ENCODE results near the gene NME2.

Gene NME2

DNA sequence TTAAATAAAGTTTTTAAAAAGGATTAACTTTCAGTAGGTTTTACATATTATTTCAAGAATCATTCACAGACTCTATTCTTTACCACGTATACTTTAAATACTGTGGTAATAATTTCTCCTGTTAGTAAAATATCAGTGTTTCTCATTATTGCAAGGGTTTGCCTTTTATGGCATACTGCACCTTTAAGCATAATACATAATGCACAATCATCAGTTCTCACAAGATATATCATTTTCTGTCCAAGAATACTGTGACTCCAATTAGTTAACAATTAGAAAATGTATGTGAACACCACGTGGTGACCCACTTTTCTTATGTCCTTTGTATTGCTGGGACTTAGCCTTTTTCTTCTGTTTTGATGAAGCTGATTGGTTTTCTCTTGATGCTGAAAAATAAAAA lies 25.7 kb downstream of the NME2 start:
- DNase-seq (ENCODE audit: low spot score) = no peak
- TF ChIP-seq, protein P1, sequence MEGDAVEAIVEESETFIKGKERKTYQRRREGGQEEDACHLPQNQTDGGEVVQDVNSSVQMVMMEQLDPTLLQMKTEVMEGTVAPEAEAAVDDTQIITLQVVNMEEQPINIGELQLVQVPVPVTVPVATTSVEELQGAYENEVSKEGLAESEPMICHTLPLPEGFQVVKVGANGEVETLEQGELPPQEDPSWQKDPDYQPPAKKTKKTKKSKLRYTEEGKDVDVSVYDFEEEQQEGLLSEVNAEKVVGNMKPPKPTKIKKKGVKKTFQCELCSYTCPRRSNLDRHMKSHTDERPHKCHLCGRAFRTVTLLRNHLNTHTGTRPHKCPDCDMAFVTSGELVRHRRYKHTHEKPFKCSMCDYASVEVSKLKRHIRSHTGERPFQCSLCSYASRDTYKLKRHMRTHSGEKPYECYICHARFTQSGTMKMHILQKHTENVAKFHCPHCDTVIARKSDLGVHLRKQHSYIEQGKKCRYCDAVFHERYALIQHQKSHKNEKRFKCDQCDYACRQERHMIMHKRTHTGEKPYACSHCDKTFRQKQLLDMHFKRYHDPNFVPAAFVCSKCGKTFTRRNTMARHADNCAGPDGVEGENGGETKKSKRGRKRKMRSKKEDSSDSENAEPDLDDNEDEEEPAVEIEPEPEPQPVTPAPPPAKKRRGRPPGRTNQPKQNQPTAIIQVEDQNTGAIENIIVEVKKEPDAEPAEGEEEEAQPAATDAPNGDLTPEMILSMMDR (conservative IDR thresholded peaks at IDR 0.05; ENCODE audit: low read depth) = no peak
- ChIA-PET POLR2A (ENCODE audit: low non-redundant PET) (no interaction called here), CTCF (no interaction called here)
- no peak overlapping the region for H3K27ac ChIP-seq

GRCh38 chr17:51197754-51198153 lies 31.5 kb downstream of the NME2 start:
- POLR2A ChIA-PET (ENCODE audit: low non-redundant PET) = no interaction called here
- H3K27ac ChIP-seq = no peak overlapping the region
- TF ChIP-seq, protein P1 (conservative IDR thresholded peaks at IDR 0.05; ENCODE audit: low read depth) = no peak
- CTCF ChIA-PET = no interaction called here
- no peak for DNase-seq (ENCODE audit: low spot score)

GRCh38 chr17:51200295-51200694 lies 34.1 kb downstream of the NME2 start:
- no peak overlapping the region for H3K27ac ChIP-seq
- ChIA-PET POLR2A (ENCODE audit: low non-redundant PET) (no interaction called here), CTCF (no interaction called here)
- no peak for DNase-seq (ENCODE audit: low spot score)
- TF ChIP-seq, protein P1 (conservative IDR thresholded peaks at IDR 0.05; ENCODE audit: low read depth) = no peak

- CTCF ChIA-PET = no interaction called here
- TF ChIP-seq, protein P1 (conservative IDR thresholded peaks at IDR 0.05; ENCODE audit: low read depth) = no peak
- POLR2A ChIA-PET (ENCODE audit: low non-redundant PET) = no interaction called here
- DNase-seq (ENCODE audit: low spot score) = no peak
- no peak overlapping the region for H3K27ac ChIP-seq
Observed at GRCh38 chr17:51200846-51201245, 34.6 kb downstream of the NME2 start.

- TF ChIP-seq, protein P1 (conservative IDR thresholded peaks at IDR 0.05; ENCODE audit: low read depth) = no peak
- ChIA-PET CTCF (no interaction called here), POLR2A (ENCODE audit: low non-redundant PET) (no interaction called here)
- DNase-seq (ENCODE audit: low spot score) = no peak
- no peak overlapping the region for H3K27ac ChIP-seq
Observed at GRCh38 chr17:51203838-51204237, 37.6 kb downstream of the NME2 start.

DNA sequence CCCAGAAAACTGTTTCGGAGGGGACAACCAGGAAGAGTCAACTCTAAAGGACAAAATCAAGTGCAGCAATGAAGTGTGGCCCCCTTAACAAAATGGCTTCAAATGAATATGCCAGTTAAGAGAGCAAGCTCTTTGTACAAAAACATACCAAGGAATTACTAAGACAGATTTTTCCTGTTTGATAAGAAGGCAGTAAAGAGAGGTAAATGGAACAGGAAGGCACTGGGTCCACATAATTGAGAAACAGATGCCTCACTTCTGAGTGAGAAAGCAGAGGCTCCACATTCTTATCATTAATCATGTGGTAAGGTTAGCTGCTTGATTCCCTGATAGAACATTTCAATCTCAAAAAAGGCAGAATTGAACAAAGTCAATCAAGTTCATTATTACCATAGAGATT lies 48.7 kb downstream of the NME2 start:
- no peak for DNase-seq (ENCODE audit: low spot score)
- no peak overlapping the region for H3K27ac ChIP-seq
- POLR2A ChIA-PET (ENCODE audit: low non-redundant PET) = no interaction called here
- TF ChIP-seq, protein P1 (conservative IDR thresholded peaks at IDR 0.05; ENCODE audit: low read depth) = no peak
- CTCF ChIA-PET = no interaction called here

DNA sequence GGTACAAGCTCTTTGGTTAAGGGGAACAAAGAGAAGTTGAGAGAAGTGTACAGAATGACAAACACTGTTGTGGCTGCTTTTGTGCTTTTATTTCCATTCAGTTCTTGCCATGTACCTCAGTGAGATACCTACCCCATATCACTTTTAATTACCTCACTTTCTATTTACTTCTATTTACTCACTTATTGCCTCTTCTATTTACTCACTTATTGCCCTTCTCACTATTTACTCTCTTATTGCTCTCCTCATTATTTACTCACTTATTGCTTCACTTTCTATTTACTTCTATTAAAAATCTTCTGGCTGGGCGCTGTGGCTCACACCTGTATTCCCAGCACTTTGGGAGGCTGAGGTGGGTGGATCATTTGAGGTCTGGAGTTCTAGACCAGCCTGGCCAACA lies 51.7 kb downstream of the NME2 start:
- TF ChIP-seq, protein P1 (conservative IDR thresholded peaks at IDR 0.05; ENCODE audit: low read depth) = no peak
- POLR2A ChIA-PET (ENCODE audit: low non-redundant PET) = no interaction called here
- CTCF ChIA-PET = no interaction called here
- DNase-seq (ENCODE audit: low spot score) = no peak
- H3K27ac ChIP-seq = no peak overlapping the region

Data from RWPE1 (cell line).